Natural killer cell (primary cell): Measurements from ENCODE around the gene GPR45. TPM values are rescaled to one million over a fixed set of nuclear protein-coding genes. Genes with fewer than 3 reads are reported as not detected.

Experiments used
- ATAC-seq, 3 donors: fragments of 150-1000 bp in 2 of 3; fragments of 200-7000 bp in 1 of 3; cut with Tn5 transposase; 1 replicate in 1 of 3; 2 replicates in 2 of 3; pipeline ENCODE4 v1.10.0; 2021; ENCODE audit warnings: mild to moderate bottlenecking in 2 of 3, moderate library complexity in 2 of 3
- DNase-seq, 2 donors: peaks; one replicate each; pipeline versions ENCODE4 v3.0.0 to v3.0.0-alpha.2; 2013 to 2021; ENCODE audit warnings: mixed read lengths in 1 of 2
- H3K27ac ChIP-seq: one replicate; pipeline ENCODE4 v1.5.1; 2013; ENCODE audit warnings: mild to moderate bottlenecking, low read length
- H3K27me3 ChIP-seq: one replicate; pipeline ENCODE4 v1.6.1; 2013; ENCODE audit warnings: low read length; ENCODE audit not compliant: control insufficient read depth, insufficient read depth
- H3K36me3 ChIP-seq: one replicate; pipeline ENCODE4 v1.6.1; 2013; ENCODE audit warnings: low read length; ENCODE audit not compliant: control insufficient read depth, insufficient read depth
- H3K4me1 ChIP-seq: one replicate; pipeline ENCODE4 v1.6.1; 2013; ENCODE audit warnings: low read length; ENCODE audit not compliant: control insufficient read depth, insufficient read depth
- H3K4me3 ChIP-seq: one replicate; pipeline ENCODE4 v1.5.1; 2013; ENCODE audit warnings: low read length
- H3K9me3 ChIP-seq: one replicate; pipeline ENCODE4 v1.6.1; 2013; ENCODE audit warnings: low read length; ENCODE audit not compliant: control insufficient read depth, insufficient read depth
- H3K27ac Mint-ChIP-seq, 2 donors: one replicate each; pipeline ENCODE4 v1.8.0; 2022; ENCODE audit warnings: mild to moderate bottlenecking in 2 of 2, mixed read lengths in 2 of 2, moderate library complexity in 1 of 2
- H3K27me3 Mint-ChIP-seq, 2 donors: one replicate each; pipeline ENCODE4 v1.8.0; 2022; ENCODE audit warnings: low read depth in 2 of 2, mixed read lengths in 2 of 2
- H3K36me3 Mint-ChIP-seq: one replicate; pipeline ENCODE4 v1.8.0; 2022; ENCODE audit warnings: mixed read lengths
- H3K4me1 Mint-ChIP-seq, 2 donors: one replicate each; pipeline ENCODE4 v1.8.0; 2022; ENCODE audit warnings: mixed read lengths in 2 of 2
- H3K4me3 Mint-ChIP-seq: one replicate; pipeline ENCODE4 v1.8.0; 2022; ENCODE audit warnings: mild to moderate bottlenecking, moderate library complexity, mixed read lengths
- H3K9me3 Mint-ChIP-seq, 2 donors: one replicate each; pipeline ENCODE4 v1.8.0; 2022; ENCODE audit warnings: mixed read lengths in 2 of 2
- CTCF ChIP-seq: fragments of 200-600 bp; IDR thresholded peaks from one replicate; pipeline ENCODE4 v1.8.0; 2022; ENCODE audit warnings: antibody characterized with exemption
- WGBS: methylation state at CpG from one replicate; pipeline ENCODE4 v1.1.7; 2013; ENCODE audit warnings: missing lambda C conversion rate; ENCODE audit not compliant: insufficient coverage; 5-methylcytosine and 5-hydroxymethylcytosine counted together
- intact Hi-C: fragments of 100-400 bp; cut with micrococcal nuclease; formaldehyde crosslinking; loops from one replicate; pipeline ENCODE4 v1.14.2; 2022
- total RNA-seq, 4 donors: library from RNA; stranded (reverse); fragments of 120-200 nt in 1 of 4; gene quantifications; one replicate each; pipeline versions ENCODE4 v1.2.3 to v1.2.4, GENCODE V29; 2013 to 2022

Gene GPR45
- total RNA-seq, 3 donors from 2014 or later (not counting 1 experiment from before 2014, with no cell fraction given) = not detected

- H3K27me3 Mint-ChIP-seq = no peaks in the 10 kb centered on the region
- intact Hi-C loops = no loop called here
- WGBS = 91% methylated on average over 9 of the region's 9 CpGs
Measured at GRCh38 chr2:105272176-105272575, 30.6 kb downstream of the GPR45 start.

DNA sequence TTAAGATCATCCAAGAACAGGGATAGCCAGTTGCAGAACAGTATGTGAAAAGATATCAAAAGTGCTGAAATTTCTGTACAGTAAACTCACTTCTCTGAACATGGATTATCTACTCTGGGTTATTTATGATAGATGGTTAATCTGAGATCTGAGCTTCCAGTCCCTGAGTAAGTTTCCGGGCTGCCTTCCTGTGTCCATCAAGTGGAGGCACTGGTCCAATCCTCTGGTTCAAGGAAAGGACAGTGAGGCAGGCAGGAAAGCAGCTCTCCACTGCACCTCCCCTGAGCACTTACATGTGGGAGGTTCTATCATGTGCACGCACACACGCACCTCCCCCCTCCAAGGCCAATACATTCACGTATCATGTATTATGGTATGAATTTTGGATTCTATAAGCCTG, 32.5 kb downstream of the GPR45 start:
- H3K9me3 ChIP-seq = no peaks in the 10 kb centered on the region
- H3K4me3 Mint-ChIP-seq = no peak overlapping the region
- no peak overlapping the region for H3K27ac ChIP-seq
- H3K27ac Mint-ChIP-seq = no peak overlapping the region
- H3K27me3 Mint-ChIP-seq = no peaks in the 10 kb centered on the region
- no peak overlapping the region for H3K4me3 ChIP-seq
- no peak for DNase-seq
- H3K4me1 Mint-ChIP-seq = no peaks in the 10 kb centered on the region
- H3K36me3 Mint-ChIP-seq = no peaks in the 10 kb centered on the region
- no peaks in the 10 kb centered on the region for H3K27me3 ChIP-seq
- H3K4me1 ChIP-seq = no peaks in the 10 kb centered on the region
- ATAC-seq = no peak
- H3K36me3 ChIP-seq = peaks cover 77% of the 10 kb centered on the region
- no peak for TF ChIP-seq CTCF
- intact Hi-C loops = no loop called here
- H3K9me3 Mint-ChIP-seq = no peaks in the 10 kb centered on the region
- 100% methylated on average over 1 of the region's 4 CpGs for WGBS

More at GRCh38 chr2:105272176-105272575, 30.6 kb downstream of the GPR45 start:
- Histone ChIP-seq H3K27me3 (no peaks in the 10 kb centered on the region), H3K9me3 (no peaks in the 10 kb centered on the region), H3K4me1 (no peaks in the 10 kb centered on the region), H3K36me3 (peaks cover 81% of the 10 kb centered on the region), H3K27ac (no peak overlapping the region), H3K4me3 (no peak overlapping the region)
- Mint-ChIP-seq H3K9me3 (no peaks in the 10 kb centered on the region), H3K36me3 (peaks cover 10% of the 10 kb centered on the region), H3K4me3 (no peak overlapping the region), H3K4me1 (no peaks in the 10 kb centered on the region), H3K27ac (no peak overlapping the region)
- no peak for ATAC-seq
- DNase-seq = no peak
- no peak for TF ChIP-seq CTCF

DNA sequence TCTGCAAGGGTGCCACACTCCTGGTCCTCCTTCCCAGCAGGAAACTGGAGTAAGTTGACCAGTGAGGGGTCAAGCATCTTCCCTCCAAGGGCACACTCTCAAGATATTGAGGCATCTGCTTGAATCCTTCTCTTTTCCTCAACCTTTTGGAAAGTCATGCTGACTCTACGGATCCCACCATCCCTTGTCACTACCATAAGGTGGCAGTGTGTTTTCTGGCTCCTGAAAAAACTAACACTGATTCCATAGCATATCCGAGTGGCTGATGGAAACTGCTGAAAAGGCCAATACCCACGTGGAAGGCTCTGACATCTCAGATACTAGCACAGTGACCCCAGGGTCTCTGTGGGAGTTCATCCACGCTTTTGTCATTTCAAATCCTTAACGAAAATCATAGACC, 37.1 kb downstream of the GPR45 start:
- peaks cover 0 to 6% of the 10 kb centered on the region in 2 donors for H3K4me1 Mint-ChIP-seq
- H3K36me3 Mint-ChIP-seq = no peaks in the 10 kb centered on the region
- H3K27me3 Mint-ChIP-seq = no peaks in the 10 kb centered on the region
- H3K27ac Mint-ChIP-seq = no peak overlapping the region
- DNase-seq = no peak
- WGBS = 96% methylated on average over 5 of the region's 5 CpGs
- H3K4me3 Mint-ChIP-seq = no peak overlapping the region
- Histone ChIP-seq H3K36me3 (peaks cover 56% of the 10 kb centered on the region), H3K27me3 (no peaks in the 10 kb centered on the region), H3K4me1 (no peaks in the 10 kb centered on the region), H3K4me3 (no peak overlapping the region), H3K27ac (no peak overlapping the region), H3K9me3 (no peaks in the 10 kb centered on the region)
- TF ChIP-seq CTCF = no peak
- ATAC-seq = no peak
- no peaks in the 10 kb centered on the region for H3K9me3 Mint-ChIP-seq
- intact Hi-C loops = no loop called here

- Histone ChIP-seq H3K9me3 (no peaks in the 10 kb centered on the region), H3K36me3 (peaks cover 53% of the 10 kb centered on the region), H3K27me3 (no peaks in the 10 kb centered on the region), H3K27ac (no peak overlapping the region), H3K4me3 (no peak overlapping the region), H3K4me1 (no peaks in the 10 kb centered on the region)
- DNase-seq (no peak), ATAC-seq (no peak)
- Mint-ChIP-seq H3K9me3 (no peaks in the 10 kb centered on the region), H3K36me3 (no peaks in the 10 kb centered on the region), H3K4me1 (peaks cover 0 to 6% of the 10 kb centered on the region in 2 donors), H3K27me3 (no peaks in the 10 kb centered on the region), H3K27ac (no peak overlapping the region), H3K4me3 (no peak overlapping the region)
- WGBS = 93% methylated on average over 1 of the region's 1 CpG
- intact Hi-C loops = no loop called here
- TF ChIP-seq CTCF = no peak
Measured at GRCh38 chr2:105279126-105279525, 37.6 kb downstream of the GPR45 start.
